ENCODE data around the gene MASP1. TPM values are rescaled to one million over a fixed set of nuclear protein-coding genes. Genes with fewer than 3 reads are reported as not detected.

MASP1 gene
- total RNA-seq, 2 donors from 2014 or later, result 0.52 to 11.1 TPM

- H3K27me3 ChIP-seq, result no peaks in the 10 kb centered on the region
- H3K27ac ChIP-seq, result no peak overlapping the region
- no peak for TF ChIP-seq CTCF (IDR thresholded peaks at IDR 0.05)
- no peak overlapping the region for H3K9ac ChIP-seq (ENCODE audit: low read depth in 2 of 2, low read length in 2 of 2)
- intact Hi-C loops (cut with DNase I), result loop anchor here (10.0 kb wide), 1 partner anchor 405 kb away; no protein-coding TSS in a partner anchor
- DNase-seq, result no peak
- no peaks in the 10 kb centered on the region for H3K36me3 ChIP-seq
- H3K9me3 ChIP-seq, result no peaks in the 10 kb centered on the region
- H3K4me3 ChIP-seq, result no peak overlapping the region
- no peaks in the 10 kb centered on the region for H3K4me1 ChIP-seq
Measured at GRCh38 chr3:187310226-187310625, 18.7 kb upstream of the MASP1 start.

- intact Hi-C loops (cut with DNase I), result no loop called here
- Histone ChIP-seq H3K27me3 (peaks cover 6% of the 10 kb centered on the region), H3K9ac (ENCODE audit: low read depth in 2 of 2, low read length in 2 of 2) (no peak overlapping the region), H3K4me3 (no peak overlapping the region), H3K36me3 (no peaks in the 10 kb centered on the region), H3K9me3 (no peaks in the 10 kb centered on the region), H3K4me1 (no peaks in the 10 kb centered on the region), H3K27ac (no peak overlapping the region)
- TF ChIP-seq CTCF (IDR thresholded peaks at IDR 0.05), result no peak
- DNase-seq, result no peak
Measured at GRCh38 chr3:187305881-187306280, 14.3 kb upstream of the MASP1 start.

GRCh38 chr3:187299611-187300010, 8.1 kb upstream of the MASP1 start:
- H3K9me3 ChIP-seq, result no peaks in the 10 kb centered on the region
- no peaks in the 10 kb centered on the region for H3K4me1 ChIP-seq
- peaks cover 6% of the 10 kb centered on the region for H3K27me3 ChIP-seq
- H3K4me3 ChIP-seq, result no peak overlapping the region
- no peak for DNase-seq
- H3K36me3 ChIP-seq, result no peaks in the 10 kb centered on the region
- no peak overlapping the region for H3K27ac ChIP-seq
- no peak overlapping the region for H3K9ac ChIP-seq (ENCODE audit: low read depth in 2 of 2, low read length in 2 of 2)
- TF ChIP-seq CTCF (IDR thresholded peaks at IDR 0.05), result no peak
- intact Hi-C loops (cut with DNase I), result no loop called here

- DNase-seq, result no peak
- no peak overlapping the region for H3K4me3 ChIP-seq
- peaks cover 4% of the 10 kb centered on the region for H3K27me3 ChIP-seq
- no peak overlapping the region for H3K27ac ChIP-seq
- no peak for TF ChIP-seq CTCF (IDR thresholded peaks at IDR 0.05)
- H3K9me3 ChIP-seq, result no peaks in the 10 kb centered on the region
- intact Hi-C loops (cut with DNase I), result no loop called here
- H3K4me1 ChIP-seq, result no peaks in the 10 kb centered on the region
- no peaks in the 10 kb centered on the region for H3K36me3 ChIP-seq
- H3K9ac ChIP-seq (ENCODE audit: low read depth in 2 of 2, low read length in 2 of 2), result no peak overlapping the region
Measured at GRCh38 chr3:187296911-187297310, 5.4 kb upstream of the MASP1 start.

- intact Hi-C loops (cut with DNase I), result no loop called here
- Histone ChIP-seq H3K4me3 (no peak overlapping the region), H3K36me3 (no peaks in the 10 kb centered on the region), H3K27ac (no peak overlapping the region), H3K9ac (ENCODE audit: low read depth in 2 of 2, low read length in 2 of 2) (no peak overlapping the region), H3K9me3 (no peaks in the 10 kb centered on the region), H3K4me1 (no peaks in the 10 kb centered on the region), H3K27me3 (no peaks in the 10 kb centered on the region)
- no peak for TF ChIP-seq CTCF (IDR thresholded peaks at IDR 0.05)
- no peak for DNase-seq
Measured at GRCh38 chr3:187296058-187296457, 4.5 kb upstream of the MASP1 start.
